Measurements from ENCODE around the gene PKD2. TPM values are rescaled to one million over a fixed set of nuclear protein-coding genes. Genes with fewer than 3 reads are reported as not detected.

PKD2 gene
- total RNA-seq: 27.7 TPM

DNA sequence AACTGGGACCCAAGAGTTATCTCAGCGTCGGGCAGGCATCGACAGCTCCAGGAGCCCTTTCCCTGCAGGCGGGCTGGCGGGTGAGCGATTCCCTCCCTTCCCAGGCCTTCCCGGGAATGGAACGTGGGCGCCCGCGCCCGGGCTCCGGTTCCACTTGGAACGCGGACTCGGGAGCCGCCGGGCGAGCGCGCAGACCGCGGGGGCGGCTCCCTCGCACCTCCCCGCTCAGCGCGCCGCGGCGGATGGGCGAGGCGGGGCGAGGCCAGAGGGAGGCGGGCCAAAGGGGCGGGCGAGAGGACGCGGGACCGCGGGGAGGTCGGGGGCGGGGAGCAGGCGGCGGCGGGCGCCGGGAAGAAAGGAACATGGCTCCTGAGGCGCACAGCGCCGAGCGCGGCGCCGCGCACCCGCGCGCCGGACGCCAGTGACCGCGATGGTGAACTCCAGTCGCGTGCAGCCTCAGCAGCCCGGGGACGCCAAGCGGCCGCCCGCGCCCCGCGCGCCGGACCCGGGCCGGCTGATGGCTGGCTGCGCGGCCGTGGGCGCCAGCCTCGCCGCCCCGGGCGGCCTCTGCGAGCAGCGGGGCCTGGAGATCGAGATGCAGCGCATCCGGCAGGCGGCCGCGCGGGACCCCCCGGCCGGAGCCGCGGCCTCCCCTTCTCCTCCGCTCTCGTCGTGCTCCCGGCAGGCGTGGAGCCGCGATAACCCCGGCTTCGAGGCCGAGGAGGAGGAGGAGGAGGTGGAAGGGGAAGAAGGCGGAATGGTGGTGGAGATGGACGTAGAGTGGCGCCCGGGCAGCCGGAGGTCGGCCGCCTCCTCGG, at the start of gene PKD2:
Gene PKD2, plus strand, starts transcription at position 332 of the 818 bp plus-strand sequence. Its CDS starts 99 bp downstream, at position 431.
- DNase-seq (ENCODE audit: low read depth in 2 of 3, low spot score in 2 of 3): peak; percentile 37 to 83 (median 78)

DNA sequence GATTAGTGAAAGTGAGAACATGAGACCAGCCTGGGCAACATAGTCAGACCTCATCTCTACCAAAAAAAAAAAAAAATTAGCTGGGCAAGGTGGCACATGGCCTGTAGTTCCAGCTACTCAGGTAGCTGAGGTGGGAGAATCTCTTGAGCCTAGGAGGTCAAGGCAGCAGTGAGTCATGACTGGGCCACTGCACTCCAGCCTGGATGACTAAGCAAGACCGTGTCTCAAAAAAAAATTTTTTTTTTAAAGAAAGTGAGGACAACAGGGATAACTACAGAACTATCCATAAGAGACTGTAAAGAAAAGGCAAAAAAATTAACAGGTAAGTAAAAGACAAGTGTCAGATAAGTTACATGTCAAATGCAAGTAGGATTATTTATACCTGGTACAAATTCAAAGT, 45.4 kb upstream of the PKD2 start:
- no peak for DNase-seq (ENCODE audit: low read depth in 2 of 3, low spot score in 2 of 3)

DNA sequence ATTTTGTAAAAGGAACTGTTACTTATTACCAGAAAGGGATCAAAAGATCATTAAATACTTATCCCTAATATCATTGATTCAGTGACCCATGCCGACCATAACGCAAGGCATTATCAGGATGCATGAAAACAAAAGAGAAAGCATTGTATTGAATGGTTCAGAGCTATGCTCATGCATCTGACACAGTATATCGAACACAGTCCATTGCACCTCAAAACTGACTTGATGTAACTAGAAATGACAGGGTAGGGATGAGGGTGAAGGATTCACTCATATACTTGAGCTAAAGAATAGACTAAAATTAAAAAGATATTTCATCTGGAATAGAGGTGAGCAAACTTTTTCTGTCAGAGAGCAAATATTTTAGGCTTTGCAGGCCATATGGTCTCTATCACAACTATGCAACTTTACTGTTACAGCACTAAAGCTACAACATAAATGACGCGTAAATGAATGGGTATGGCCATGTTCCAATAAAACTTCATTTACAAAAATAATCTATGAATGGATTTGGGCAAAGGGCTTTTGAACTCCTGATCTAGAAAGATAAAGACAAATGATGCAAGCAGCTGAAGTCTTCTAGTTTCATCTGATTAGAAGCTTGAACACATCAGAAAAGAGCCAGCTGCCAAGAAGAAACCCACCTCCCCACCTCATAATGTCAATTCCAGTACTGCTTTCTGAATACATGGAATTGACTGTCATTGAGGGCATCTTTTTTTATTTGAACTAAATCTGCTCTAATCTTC, 44.9 kb upstream of the PKD2 start:
- no peak for DNase-seq (ENCODE audit: low read depth in 2 of 3, low spot score in 2 of 3)

DNA sequence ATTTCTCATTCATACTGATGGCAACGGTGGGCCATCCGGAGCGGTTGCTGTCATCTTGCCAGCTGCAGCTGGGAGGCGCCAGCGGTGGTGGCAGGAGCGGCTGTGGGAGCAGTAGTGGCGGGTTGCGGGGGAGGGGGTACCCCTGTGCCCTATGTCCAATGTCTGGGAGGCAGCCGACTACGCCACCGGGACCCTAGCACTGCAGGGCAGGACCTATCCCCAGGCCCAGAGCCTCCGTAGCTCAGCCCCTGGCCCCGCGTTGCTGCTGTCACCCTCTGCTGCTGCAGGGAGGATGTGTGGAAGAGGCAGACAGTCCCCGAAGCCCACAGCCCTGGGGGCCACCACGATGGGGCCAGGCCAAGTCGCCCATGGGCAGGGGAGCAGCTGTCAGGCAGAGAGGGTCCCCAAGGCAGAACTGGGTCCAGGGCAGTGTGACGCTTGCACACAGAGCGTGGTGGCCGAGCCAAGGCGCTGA, 41.9 kb upstream of the PKD2 start:
- no peak for DNase-seq (ENCODE audit: low read depth in 2 of 3, low spot score in 2 of 3)

DNA sequence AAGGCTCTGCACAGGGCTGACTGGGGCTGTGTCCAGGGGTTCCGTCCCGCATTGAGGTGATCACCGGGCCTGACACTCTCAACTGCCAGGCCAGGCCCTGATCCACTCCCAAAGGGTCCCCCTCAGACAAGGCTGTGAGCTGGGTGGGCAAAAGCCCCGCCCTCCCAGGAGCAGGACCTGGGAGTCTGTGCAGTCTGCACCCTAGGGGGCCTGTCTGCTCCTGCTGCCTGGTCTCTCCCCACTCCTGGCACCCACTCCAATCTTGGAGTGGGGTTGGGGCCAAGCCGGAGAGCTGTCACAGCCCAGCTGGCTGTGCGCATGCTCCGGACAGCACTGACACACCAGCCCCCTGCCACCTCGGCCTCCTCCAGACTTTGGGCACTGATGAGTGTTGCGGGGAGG, 41.3 kb upstream of the PKD2 start:
- DNase-seq (ENCODE audit: low read depth in 2 of 3, low spot score in 2 of 3): no peak

DNA sequence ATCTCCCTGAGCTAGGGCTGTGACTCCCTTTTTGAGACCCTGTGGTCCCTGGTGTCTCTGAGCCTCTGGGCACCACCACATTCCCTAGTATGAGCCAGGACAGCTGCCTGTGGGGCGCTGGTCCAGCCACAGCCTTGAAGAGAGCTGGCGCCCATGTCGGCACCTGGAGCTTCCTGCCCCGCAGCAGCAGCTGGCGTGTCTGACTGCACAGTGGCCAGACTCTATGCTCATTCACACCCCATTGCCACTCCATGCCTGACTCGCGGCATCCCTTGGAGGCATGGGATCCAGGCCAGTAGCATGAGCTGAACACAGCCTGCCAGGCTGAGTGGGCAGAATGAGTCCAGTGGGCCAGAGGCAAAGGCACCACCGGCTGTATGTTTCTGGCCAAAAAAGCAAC, 40.2 kb upstream of the PKD2 start:
- DNase-seq (ENCODE audit: low read depth in 2 of 3, low spot score in 2 of 3): no peak

DNA sequence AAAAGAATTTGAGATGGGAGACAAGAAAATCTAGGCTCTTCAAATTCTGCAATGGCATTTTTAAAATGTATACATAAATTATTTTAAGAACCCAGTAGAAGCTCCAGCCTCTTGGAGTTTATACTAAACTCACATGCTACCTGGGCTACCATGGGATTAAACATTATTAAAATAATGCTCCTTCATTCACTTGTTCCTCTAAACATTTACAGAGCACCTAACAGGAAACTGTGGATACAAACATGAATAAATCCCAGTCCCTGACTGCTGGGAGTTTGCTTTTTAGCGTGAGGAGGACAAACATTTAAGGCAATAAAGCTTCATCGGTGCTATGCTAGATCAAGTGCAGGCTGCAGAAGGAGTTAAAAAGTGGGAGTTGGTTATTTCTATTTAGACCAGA, 37.3 kb upstream of the PKD2 start:
- no peak for DNase-seq (ENCODE audit: low read depth in 2 of 3, low spot score in 2 of 3)

DNA sequence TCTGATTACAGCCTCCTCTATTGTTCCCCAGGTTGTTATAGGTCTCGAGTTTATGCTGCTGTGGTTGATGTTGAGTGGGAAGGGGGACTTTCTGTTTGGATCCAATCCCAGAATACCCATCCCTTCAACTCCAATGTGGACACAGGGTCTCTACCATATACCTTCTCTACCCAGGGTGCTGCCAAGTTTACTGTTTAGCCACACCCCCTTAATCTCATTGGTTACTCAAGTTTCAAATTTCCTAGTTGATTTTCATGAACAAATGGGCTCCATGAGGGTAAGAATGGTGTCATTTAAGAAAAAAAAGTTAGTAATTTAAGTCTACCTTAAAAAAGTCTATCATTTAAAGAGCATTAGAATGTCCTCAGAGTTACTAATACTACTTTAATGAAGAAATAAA, 35.6 kb upstream of the PKD2 start:
- no peak for DNase-seq (ENCODE audit: low read depth in 2 of 3, low spot score in 2 of 3)

DNA sequence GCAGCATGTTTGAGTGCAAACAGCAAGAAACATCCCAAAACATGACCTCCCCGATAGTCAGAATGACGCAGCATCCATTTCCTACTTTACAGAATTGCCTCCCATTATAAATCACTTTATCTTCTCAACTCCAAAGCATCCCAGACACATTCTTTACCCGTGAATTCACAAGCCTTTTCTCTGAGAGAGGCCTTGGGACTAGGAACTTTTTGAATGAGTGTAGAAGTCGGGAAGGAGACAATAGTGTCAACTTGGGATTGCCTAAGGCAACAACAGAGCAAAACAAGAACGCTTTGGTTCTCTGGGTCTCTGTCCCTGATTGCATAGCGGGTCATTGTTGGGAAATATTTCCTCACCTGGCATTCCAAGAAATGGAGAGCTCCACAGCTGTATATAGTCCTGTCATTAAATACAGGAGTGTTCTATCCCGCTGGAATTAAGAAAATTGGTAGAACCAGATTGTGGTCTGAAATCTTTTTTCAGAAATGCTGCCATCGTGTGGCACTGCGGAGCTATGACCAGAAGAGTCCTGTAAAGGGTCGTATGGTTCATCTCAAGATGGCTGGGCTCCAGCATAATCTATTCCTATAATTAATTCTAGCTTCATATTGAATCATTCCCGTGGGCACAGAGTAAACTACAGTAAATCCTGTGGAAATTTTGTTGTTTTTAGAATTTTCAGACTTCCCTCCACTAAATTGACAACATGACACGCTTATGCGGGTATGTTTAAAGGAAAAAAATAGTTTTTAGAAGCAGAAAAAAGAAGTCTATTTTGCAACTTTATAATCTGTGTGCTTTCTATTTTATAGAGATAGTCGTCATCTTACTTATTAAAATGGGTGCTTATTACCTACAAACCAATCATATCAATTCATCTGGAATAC, 33.9 kb upstream of the PKD2 start:
- peak in 2 of 3 donors; percentile 48 to 64 for DNase-seq (ENCODE audit: low read depth in 2 of 3, low spot score in 2 of 3)

DNA sequence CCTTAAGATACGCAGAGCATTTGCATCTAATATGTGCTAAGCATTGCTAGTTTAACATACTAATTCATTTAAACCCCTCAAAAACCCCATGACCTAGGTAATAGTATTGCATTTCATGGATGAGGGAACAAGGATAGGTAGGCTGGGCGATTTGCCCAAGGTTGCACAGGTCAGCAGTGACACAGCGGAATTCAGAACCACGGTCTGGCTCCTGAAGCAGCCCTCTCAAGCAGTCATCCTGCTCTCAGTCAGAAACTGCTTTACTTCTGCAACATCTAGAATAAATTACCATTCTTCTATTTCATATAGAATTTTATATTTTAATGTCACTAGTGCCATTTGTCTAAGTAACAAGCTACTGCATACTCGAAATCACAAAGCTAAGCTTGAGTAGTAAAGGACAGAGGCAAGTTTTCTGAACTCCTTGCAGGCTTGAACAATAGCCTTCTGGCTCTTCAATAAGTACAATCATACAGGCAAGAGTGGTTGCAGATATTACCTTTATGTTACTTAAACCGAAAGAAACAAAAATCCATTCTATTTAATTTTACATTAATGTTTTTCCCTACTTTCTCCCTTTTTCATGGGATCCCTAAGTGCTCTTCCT, 32.5 kb upstream of the PKD2 start:
- DNase-seq (ENCODE audit: low read depth in 2 of 3, low spot score in 2 of 3): no peak

DNA sequence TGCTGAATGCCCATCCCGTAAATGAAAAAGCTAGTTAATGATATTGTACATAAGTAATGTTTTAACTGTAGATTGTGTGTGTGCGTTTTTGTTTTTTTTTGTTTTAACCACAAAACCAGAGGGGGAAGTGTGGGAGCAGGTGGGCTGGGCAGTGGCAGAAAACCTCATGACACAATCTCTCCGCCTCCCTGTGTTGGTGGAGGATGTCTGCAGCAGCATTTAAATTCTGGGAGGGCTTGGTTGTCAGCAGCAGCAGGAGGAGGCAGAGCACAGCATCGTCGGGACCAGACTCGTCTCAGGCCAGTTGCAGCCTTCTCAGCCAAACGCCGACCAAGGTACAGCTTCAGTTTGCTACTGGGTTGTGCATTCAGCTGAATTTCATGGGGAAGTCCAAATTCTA, 32.0 kb upstream of the PKD2 start, which contains the start of gene SPP1:
Gene SPP1, plus strand, starts transcription at position 249 of the 400 bp plus-strand sequence. CDS start 1,182 bp downstream, outside the sequence.
- DNase-seq (ENCODE audit: low read depth in 2 of 3, low spot score in 2 of 3): peak in 2 of 3 donors; percentile 85 to 93

DNA sequence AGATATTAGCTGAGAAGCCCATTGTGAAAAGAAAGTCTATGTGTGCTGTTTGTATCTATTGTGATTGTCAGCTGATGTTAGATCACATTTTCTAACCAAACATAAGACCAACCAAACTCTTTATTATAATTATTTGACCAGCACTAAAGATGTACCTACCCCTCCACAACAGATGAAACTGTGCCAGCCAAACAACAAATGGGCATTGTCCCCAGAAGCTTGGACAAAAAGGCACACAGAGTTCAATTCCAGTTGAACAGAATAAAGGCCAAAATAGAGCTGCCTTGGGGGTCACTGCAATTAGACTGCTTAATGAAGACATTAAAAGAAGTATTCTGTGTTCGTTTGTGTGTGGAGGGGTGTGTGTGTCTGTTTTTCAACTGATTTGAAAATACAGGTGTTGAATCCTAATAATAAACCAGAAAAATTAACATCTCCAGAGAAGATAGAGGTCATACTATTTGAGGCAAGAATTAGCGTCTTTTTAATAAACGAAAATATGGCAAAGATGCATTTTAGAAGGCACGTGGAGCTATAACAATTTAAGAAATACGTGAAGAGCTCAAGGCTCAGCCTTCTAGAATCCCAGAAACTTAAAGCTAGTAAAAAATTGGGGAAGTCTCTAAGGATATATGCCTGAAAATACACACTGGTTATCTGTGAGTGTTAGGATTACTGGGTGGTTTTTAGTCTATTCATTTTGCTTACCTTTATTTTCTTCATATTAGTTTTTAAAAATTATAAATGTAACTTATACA, 29.7 kb upstream of the PKD2 start:
- DNase-seq (ENCODE audit: low read depth in 2 of 3, low spot score in 2 of 3): no peak

DNA sequence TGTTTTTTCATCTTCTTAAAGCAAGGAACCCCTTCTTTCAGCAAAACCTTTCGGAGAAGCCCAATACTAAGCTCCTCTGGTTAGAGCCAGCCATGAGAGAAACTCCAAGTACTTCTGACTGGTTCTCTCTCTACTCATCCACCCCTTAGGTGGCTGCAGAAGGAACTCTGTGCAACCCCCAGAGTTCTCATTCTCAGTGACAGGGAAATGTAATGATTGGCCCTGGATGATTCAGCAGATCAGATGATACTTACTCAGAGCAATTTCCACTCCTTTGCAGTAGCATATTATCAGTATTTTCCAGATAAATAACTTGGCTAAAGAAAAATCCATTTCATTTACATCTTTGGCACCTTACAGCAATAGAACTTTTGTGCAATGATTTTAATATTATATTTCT, 28.8 kb upstream of the PKD2 start:
- DNase-seq (ENCODE audit: low read depth in 2 of 3, low spot score in 2 of 3): peak in 1 of 3 donors; percentile 18

DNA sequence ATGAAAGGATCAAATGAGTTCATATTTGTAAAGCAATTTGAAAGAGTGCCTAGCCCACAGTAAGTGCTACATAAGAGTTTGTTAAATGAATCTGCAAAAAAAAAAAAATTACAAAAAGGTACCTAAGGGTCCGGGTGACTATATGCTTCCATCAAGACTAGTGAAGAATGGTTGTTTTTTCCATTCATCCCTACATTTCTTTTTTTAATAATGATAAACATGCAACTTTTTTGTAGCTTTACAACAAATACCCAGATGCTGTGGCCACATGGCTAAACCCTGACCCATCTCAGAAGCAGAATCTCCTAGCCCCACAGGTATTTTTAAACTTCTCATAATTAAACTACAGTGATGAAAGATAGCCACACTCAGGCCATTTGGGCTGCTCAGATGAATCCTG, 27.6 kb upstream of the PKD2 start:
- DNase-seq (ENCODE audit: low read depth in 2 of 3, low spot score in 2 of 3): no peak

DNA sequence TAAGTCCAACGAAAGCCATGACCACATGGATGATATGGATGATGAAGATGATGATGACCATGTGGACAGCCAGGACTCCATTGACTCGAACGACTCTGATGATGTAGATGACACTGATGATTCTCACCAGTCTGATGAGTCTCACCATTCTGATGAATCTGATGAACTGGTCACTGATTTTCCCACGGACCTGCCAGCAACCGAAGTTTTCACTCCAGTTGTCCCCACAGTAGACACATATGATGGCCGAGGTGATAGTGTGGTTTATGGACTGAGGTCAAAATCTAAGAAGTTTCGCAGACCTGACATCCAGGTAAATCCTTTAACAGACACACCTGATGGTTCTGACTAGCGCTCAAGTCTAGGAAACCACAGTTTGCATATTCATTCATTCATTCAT, 25.9 kb upstream of the PKD2 start:
- no peak for DNase-seq (ENCODE audit: low read depth in 2 of 3, low spot score in 2 of 3)

DNA sequence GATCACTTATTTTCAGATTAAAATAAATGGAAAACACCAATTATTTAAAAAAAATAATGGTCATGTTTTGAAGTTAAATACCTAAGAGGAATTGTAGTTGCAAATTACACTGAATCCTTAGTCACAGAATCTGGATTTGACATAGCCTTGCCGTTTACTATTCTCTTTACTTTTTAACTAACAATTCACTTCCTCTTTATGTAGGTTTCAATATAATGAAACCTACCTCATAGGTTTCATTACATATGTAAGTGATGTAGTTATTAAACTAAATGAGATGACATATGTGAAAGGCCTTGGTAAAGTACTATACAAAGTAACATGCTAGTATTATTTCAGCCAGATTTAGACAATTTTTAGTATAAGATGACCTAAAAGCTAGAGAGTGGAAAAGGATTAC, 25.4 kb upstream of the PKD2 start:
- no peak for DNase-seq (ENCODE audit: low read depth in 2 of 3, low spot score in 2 of 3)

DNA sequence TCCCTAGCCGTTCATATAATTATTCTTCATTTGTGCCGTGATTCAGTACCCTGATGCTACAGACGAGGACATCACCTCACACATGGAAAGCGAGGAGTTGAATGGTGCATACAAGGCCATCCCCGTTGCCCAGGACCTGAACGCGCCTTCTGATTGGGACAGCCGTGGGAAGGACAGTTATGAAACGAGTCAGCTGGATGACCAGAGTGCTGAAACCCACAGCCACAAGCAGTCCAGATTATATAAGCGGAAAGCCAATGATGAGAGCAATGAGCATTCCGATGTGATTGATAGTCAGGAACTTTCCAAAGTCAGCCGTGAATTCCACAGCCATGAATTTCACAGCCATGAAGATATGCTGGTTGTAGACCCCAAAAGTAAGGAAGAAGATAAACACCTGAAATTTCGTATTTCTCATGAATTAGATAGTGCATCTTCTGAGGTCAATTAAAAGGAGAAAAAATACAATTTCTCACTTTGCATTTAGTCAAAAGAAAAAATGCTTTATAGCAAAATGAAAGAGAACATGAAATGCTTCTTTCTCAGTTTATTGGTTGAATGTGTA, 24.9 kb upstream of the PKD2 start:
- no peak for DNase-seq (ENCODE audit: low read depth in 2 of 3, low spot score in 2 of 3)

DNA sequence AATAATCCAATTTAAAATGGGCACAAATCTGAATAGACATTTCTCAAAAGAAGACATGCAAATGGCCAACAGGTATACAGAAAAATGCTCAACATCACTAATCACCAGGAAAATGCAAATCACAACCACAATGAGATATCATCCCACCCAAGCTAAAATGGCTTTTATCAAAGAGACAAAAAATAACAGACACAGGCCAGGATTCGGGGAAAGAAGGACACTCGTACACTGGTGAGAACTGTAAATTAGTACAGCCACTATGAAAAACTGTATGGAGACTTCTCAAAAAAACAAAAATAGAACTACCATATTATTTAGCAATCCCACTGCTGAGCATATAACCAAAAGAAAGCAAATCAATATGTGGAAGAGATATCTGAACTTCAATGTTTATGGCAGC, 23.4 kb upstream of the PKD2 start:
- no peak for DNase-seq (ENCODE audit: low read depth in 2 of 3, low spot score in 2 of 3)

Data from hematopoietic multipotent progenitor cell (in vitro differentiated cells).